ENCODE data around the gene BEND7.
"Not testable (repeated sequence)": the region's sequence is repeated elsewhere in the genome, so short reads cannot be mapped to it uniquely, and the experiment has no call there.

The BEND7 gene

DNA sequence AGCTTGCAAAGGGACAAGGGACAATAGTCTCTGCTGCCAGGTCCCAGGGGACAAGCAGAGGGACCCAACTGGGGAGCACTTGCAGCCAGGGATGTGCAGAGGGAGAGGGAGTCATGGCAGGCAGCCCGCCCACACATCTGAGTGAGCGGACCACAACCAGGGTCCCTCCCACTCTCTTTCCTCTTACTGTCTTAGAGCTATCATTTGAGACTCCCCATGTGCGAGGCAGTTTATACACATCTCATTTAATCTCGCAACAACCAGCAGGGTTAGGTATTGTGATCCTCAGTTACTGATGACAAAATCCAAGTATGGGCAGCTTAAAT, 70.2 kb downstream of the BEND7 start:
- H3K36me3 ChIP-seq (ENCODE audit: control insufficient read depth, insufficient read depth, low read length), result no peaks in the 10 kb centered on the region
- H3K4me3 ChIP-seq (ENCODE audit: low read length), result no peak overlapping the region
- H3K4me1 ChIP-seq (ENCODE audit: control insufficient read depth, insufficient read depth, low read length), result no peaks in the 10 kb centered on the region
- no peak overlapping the region for H3K9ac ChIP-seq (ENCODE audit: low read length)
- no peaks in the 10 kb centered on the region for H3K27me3 ChIP-seq (ENCODE audit: control insufficient read depth, insufficient read depth, low read length)
- no peak overlapping the region for H3K27ac ChIP-seq (ENCODE audit: low read depth, low read length)

DNA sequence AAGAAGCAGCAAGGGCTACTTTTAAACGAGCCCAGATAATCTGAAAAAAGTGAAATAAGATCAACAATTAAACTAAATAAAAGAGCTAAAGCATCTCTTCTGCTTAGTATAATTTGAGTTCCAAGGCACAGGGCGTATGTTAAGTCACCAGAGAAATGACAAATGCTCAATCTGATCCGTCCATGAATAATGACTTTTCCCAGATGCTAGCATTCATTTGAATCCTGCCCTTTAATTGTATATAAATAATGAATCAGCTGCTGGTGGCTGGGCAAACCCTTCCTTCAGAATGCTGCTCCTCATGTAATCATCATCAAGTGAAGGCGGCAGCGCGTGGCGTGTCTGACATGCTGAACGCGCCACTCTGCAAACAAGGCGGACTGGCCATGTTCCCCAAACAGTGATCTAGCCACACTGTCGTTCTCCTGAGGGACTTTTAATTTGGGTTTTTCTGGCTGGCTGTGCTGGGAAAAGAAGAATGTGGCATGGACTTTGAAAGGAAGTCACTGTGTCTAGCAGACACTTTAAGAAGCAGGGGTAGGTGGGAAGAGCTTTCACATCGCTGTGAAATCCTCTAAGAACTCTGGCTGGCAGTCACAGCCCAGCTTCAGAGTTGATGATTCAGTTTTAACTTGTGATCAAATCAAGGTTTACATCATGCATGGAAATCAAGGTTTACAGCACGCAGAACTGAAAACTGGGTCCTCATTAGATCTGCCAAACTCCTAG, 70.7 kb downstream of the BEND7 start:
- H3K27me3 ChIP-seq (ENCODE audit: control insufficient read depth, insufficient read depth, low read length), result no peaks in the 10 kb centered on the region
- no peak overlapping the region for H3K27ac ChIP-seq (ENCODE audit: low read depth, low read length)
- no peaks in the 10 kb centered on the region for H3K36me3 ChIP-seq (ENCODE audit: control insufficient read depth, insufficient read depth, low read length)
- H3K4me1 ChIP-seq (ENCODE audit: control insufficient read depth, insufficient read depth, low read length), result no peaks in the 10 kb centered on the region
- H3K4me3 ChIP-seq (ENCODE audit: low read length), result no peak overlapping the region
- no peak overlapping the region for H3K9ac ChIP-seq (ENCODE audit: low read length)

DNA sequence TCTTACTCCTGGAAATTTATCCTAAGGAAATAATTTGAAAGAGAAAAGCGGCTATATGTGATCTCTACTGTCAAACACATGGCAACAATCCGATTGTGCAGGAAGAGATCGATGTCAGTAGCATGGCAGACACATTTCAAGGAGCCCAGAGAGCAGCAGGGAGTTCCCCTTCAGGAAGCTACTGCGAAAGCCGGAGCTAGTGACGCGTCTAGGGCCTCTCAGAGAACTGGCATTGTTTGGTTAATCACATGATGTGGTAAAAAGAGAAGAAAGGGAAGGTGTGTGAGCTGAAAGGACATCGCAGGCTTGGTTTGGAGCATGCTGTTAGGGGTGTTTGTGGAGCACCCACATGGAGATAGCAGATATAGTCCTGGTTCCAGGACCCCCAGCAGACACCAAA, 74.9 kb downstream of the BEND7 start:
- Histone ChIP-seq H3K9ac (ENCODE audit: low read length) (no peak overlapping the region), H3K4me3 (ENCODE audit: low read length) (no peak overlapping the region), H3K27ac (ENCODE audit: low read depth, low read length) (no peak overlapping the region), H3K36me3 (ENCODE audit: control insufficient read depth, insufficient read depth, low read length) (no peaks in the 10 kb centered on the region), H3K27me3 (ENCODE audit: control insufficient read depth, insufficient read depth, low read length) (no peaks in the 10 kb centered on the region), H3K4me1 (ENCODE audit: control insufficient read depth, insufficient read depth, low read length) (no peaks in the 10 kb centered on the region)

DNA sequence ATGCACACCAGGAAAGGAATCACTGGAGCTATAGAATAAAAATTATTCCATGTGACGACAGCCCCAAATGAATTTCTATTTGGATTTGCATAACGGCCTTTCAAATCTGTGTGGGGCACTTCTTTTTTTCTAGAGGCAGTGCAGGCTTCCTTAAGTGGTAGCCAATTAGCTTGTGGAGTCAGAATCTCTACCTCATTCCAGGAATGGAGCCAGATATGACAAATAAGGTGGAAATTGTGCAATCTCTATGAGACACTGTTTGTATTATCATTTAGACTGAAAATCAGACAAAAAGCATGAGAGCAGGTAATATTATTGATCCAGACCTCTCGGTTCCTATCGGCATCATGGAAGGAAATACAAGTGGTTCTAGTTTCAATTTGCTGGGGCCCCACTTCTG, 78.7 kb downstream of the BEND7 start:
- no peak overlapping the region for H3K4me3 ChIP-seq (ENCODE audit: low read length)
- H3K9ac ChIP-seq (ENCODE audit: low read length), result no peak overlapping the region
- H3K27ac ChIP-seq (ENCODE audit: low read depth, low read length), result no peak overlapping the region
- no peaks in the 10 kb centered on the region for H3K4me1 ChIP-seq (ENCODE audit: control insufficient read depth, insufficient read depth, low read length)
- H3K36me3 ChIP-seq (ENCODE audit: control insufficient read depth, insufficient read depth, low read length), result peaks cover 6% of the 10 kb centered on the region
- no peaks in the 10 kb centered on the region for H3K27me3 ChIP-seq (ENCODE audit: control insufficient read depth, insufficient read depth, low read length)

DNA sequence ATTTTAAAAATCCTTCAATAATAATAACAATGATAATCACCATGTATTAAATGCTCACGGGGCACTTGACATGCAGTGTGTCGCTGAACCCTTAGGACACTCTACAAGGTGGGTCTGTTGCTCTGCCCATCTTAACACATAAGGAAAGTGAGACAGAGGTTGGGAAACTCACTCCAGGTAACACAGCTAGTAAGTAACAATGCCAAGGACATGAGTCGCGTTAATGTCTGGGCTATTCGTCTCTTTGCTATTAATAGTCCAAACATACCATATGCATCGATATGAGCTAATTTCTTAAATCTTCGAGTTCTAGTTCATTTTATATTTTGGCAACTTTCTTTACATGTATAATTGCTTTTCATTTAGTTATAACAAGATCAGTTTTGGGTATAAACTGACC, 79.5 kb downstream of the BEND7 start:
- Histone ChIP-seq H3K9ac (ENCODE audit: low read length) (no peak overlapping the region), H3K4me1 (ENCODE audit: control insufficient read depth, insufficient read depth, low read length) (no peaks in the 10 kb centered on the region), H3K27ac (ENCODE audit: low read depth, low read length) (no peak overlapping the region), H3K27me3 (ENCODE audit: control insufficient read depth, insufficient read depth, low read length) (no peaks in the 10 kb centered on the region), H3K4me3 (ENCODE audit: low read length) (no peak overlapping the region), H3K36me3 (ENCODE audit: control insufficient read depth, insufficient read depth, low read length) (peaks cover 6% of the 10 kb centered on the region)

DNA sequence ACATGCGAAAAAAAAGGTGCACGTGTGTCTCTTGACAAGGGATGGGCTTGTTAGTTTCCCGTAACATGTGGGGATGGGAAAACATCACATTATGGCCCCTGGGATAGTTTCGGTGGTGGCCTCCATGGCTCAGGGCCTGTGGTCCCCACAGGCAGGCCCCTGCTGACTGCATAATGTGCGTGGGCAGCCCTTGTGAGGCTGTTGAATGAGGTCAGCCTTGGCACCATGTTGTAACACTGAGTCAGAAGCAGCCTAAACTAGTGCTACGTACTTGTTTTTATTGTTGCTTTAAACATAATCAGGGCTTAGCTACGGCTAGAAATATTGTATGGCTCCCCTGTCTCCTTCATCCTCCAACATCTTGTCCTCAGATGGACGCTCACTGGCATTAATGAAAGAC, 80.6 kb downstream of the BEND7 start:
- Histone ChIP-seq H3K9ac (ENCODE audit: low read length) (no peak overlapping the region), H3K4me3 (ENCODE audit: low read length) (no peak overlapping the region), H3K36me3 (ENCODE audit: control insufficient read depth, insufficient read depth, low read length) (peaks cover 6% of the 10 kb centered on the region), H3K4me1 (ENCODE audit: control insufficient read depth, insufficient read depth, low read length) (no peaks in the 10 kb centered on the region), H3K27ac (ENCODE audit: low read depth, low read length) (no peak overlapping the region), H3K27me3 (ENCODE audit: control insufficient read depth, insufficient read depth, low read length) (no peaks in the 10 kb centered on the region)

DNA sequence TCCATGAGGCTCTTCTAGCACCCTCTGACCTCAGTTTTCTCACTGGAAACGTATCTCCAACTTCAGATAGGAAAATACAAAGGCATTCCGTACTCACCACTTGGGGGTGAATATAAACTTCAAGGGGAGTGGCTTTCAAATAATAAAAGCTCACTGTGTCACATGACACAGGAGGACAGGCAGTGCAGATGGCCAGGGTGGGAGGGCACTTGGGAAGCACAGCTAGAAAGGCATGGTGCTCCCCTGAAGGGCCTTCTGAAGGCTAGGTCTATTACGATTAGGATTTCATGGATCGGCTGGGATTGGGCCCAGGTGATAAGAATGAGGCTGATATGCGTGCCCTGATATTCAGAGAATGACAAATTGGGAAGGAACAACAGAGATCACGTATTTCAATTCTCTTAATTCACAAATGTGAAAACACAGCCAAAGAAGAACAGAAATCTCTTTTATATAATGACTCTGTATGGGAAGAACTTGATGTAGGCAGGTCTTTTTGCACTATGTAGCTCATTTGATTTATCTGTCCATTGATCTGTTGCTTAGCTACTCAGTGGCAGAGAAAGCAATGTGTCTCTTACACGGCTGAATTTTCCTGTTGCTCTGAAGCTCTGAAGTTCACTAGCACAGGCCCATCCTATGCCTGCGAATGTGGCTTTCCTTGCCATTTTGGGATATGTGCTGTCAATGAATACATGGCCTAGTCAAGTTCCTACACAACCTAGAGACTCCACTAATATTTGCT, 83.0 kb downstream of the BEND7 start:
- Histone ChIP-seq H3K4me1 (ENCODE audit: control insufficient read depth, insufficient read depth, low read length) (no peaks in the 10 kb centered on the region), H3K27me3 (ENCODE audit: control insufficient read depth, insufficient read depth, low read length) (no peaks in the 10 kb centered on the region), H3K36me3 (ENCODE audit: control insufficient read depth, insufficient read depth, low read length) (peaks cover 8% of the 10 kb centered on the region), H3K27ac (ENCODE audit: low read depth, low read length) (no peak overlapping the region), H3K9ac (ENCODE audit: low read length) (no peak overlapping the region), H3K4me3 (ENCODE audit: low read length) (no peak overlapping the region)

DNA sequence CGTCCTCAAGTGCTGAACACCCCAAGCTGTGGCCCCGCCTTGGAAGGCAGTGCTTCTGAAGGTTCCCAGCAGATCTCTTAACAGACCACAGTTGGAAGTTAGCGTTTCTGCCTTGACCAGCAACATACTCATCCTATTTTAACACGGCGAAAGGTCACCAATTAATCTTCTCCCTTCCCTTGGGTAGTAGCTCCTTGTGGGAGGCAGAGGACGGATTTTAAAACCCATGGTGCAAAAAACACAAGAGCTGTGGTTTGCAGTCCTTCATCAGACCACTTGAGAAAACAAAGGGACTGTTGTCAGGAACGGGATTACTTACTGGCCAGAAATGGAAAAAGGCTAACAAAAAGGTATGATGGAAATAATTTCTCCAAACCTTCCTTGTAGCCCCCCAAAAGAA, 87.3 kb downstream of the BEND7 start:
- Histone ChIP-seq H3K27ac (ENCODE audit: low read depth, low read length) (no peak overlapping the region), H3K4me1 (ENCODE audit: control insufficient read depth, insufficient read depth, low read length) (peaks cover 6% of the 10 kb centered on the region), H3K36me3 (ENCODE audit: control insufficient read depth, insufficient read depth, low read length) (peaks cover 6% of the 10 kb centered on the region), H3K27me3 (ENCODE audit: control insufficient read depth, insufficient read depth, low read length) (no peaks in the 10 kb centered on the region), H3K4me3 (ENCODE audit: low read length) (no peak overlapping the region), H3K9ac (ENCODE audit: low read length) (no peak overlapping the region)

DNA sequence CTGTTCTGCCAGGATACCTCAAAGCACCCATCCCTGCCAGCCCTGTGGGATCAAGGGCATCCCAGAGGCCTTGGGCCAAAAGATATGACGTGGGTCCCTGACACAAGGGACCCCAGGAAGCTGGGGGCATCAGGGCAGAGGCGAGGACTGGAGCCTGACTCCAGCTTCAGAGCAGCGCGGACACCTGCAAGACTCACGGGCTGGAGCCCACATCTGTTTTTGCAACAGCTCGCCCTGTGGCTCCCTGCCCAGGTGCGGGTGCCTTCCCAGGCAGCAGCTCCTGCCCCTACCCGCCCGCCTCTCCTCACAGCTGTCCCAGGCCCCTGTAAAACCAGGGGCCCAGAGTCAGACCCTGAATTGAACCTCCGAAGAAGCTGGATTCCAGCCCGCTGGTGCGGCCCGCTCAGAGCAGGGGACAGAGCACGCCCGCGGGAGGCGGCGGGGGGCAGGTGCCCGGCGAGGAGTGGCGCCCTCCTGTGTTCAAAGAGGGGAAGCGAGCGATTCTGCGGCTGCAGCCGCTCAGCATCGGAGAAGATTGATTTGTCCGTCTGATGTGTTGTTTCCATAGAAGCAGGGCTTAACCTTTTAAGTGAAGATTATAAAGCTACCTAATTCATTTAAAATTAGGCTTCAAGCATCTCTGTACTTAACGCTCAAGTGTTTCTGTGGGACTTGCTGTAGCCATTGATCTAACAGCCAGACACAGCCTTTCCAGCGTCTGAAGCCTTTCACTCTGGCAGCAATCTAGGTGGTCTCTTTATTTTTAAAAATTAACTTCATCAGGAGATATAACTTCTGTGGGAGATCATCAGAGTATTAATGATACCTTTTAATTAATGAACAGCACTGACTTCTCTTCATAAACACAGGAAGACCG, 88.4 kb downstream of the BEND7 start:
- no peaks in the 10 kb centered on the region for H3K27me3 ChIP-seq (ENCODE audit: control insufficient read depth, insufficient read depth, low read length)
- no peak overlapping the region for H3K9ac ChIP-seq (ENCODE audit: low read length)
- H3K36me3 ChIP-seq (ENCODE audit: control insufficient read depth, insufficient read depth, low read length), result peaks cover 2% of the 10 kb centered on the region
- peak overlapping the region; percentile 60 for H3K4me3 ChIP-seq (ENCODE audit: low read length)
- no peak overlapping the region for H3K27ac ChIP-seq (ENCODE audit: low read depth, low read length)
- peaks cover 6% of the 10 kb centered on the region for H3K4me1 ChIP-seq (ENCODE audit: control insufficient read depth, insufficient read depth, low read length)

DNA sequence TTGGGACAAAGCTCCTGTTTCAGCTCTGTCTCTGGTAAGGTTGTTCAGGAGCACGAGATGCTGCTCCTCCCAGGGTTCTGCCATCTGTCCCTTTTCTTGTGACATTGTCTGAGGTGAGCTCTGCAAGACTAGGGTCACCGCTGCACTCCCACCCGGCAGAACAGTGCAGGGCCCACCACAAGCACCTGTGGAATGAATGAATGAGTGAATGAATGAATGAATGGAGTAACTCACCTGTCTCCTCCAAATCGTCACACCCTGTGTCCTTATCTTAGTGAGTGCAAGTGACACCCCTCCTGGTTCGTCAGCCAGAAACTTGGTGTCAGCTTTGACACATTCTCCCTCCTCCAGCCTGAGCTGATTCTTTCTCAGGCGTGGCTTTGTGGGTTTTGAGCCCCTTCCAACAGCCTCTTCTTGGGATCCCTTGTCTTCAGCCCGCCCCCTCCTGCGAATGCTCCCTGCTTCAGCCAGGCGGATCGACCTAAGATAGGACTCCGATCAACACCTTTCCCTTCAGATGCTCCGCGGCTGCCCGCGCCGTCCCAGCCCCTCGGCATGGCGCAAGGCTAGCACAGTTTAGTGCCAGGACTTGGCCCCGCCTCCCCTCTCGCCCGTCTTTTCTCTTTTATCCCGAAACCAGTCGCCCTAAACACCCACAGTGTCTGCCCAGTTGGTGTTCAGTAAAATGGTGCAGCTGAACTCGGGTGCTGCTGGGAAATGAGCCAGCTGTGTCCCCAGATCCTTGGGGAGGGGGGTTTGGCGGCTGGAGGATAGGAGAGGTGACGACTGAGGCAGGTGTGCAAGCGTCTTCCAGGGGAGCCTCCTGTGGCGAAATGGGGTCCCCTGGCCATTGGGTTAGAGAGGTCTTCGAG, 89.3 kb downstream of the BEND7 start:
- H3K4me1 ChIP-seq (ENCODE audit: control insufficient read depth, insufficient read depth, low read length), result peaks cover 6% of the 10 kb centered on the region
- H3K27me3 ChIP-seq (ENCODE audit: control insufficient read depth, insufficient read depth, low read length), result no peaks in the 10 kb centered on the region
- H3K9ac ChIP-seq (ENCODE audit: low read length), result no peak overlapping the region
- peak overlapping the region; percentile 60 for H3K4me3 ChIP-seq (ENCODE audit: low read length)
- H3K27ac ChIP-seq (ENCODE audit: low read depth, low read length), result no peak overlapping the region
- peaks cover 2% of the 10 kb centered on the region for H3K36me3 ChIP-seq (ENCODE audit: control insufficient read depth, insufficient read depth, low read length)

DNA sequence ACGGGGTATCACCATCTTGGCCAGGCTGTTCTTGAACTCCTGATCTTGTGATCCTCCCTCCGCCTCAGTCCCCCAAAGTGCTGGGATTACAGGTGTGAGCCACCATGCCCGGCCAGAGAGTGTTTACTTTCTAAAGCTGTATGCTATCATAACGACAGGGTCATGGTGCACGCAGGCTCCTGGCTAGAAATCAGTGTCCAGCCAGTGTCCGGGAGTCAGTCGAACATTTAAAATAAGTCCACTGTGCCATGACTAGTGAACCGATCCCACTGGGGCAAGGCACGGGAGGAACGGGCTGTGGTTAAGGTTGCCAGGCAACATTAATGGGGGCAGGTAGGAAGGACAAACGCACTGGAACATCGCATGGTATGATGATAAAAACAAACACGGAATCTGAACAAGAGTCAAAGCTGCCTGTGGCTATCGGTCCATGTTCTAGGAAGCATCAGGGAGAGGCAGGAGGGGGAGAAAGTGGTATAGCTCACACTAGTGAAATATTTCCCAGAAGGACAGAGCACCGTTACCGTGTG, 91.7 kb downstream of the BEND7 start:
- H3K4me3 ChIP-seq (ENCODE audit: low read length), result no peak overlapping the region
- H3K36me3 ChIP-seq (ENCODE audit: control insufficient read depth, insufficient read depth, low read length), result peaks cover under 1% of the 10 kb centered on the region
- no peak overlapping the region for H3K27ac ChIP-seq (ENCODE audit: low read depth, low read length)
- H3K4me1 ChIP-seq (ENCODE audit: control insufficient read depth, insufficient read depth, low read length), result peaks cover 6% of the 10 kb centered on the region
- H3K9ac ChIP-seq (ENCODE audit: low read length), result no peak overlapping the region
- H3K27me3 ChIP-seq (ENCODE audit: control insufficient read depth, insufficient read depth, low read length), result no peaks in the 10 kb centered on the region

DNA sequence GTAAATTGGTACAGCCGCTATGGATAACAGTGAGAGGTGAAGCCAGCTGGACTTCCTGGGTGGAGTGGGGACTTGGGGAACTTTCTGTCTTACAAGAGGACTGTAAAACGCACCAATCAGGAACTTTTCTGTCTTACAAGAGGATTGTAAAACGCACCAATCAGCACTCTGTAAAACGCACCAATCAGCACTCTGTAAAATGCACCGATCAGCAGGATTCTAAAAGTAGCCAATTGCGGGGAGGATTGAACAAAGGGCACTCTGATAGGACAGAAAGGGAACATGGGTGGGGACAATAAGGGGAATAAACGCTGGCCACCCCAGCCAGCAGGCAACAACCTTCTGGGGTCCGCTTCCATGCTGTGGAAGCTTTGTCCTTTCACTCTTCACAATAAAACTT, 100.9 kb downstream of the BEND7 start:
- not testable (repeated sequence) for H3K27me3 ChIP-seq (ENCODE audit: control insufficient read depth, insufficient read depth, low read length); H3K36me3 ChIP-seq (ENCODE audit: control insufficient read depth, insufficient read depth, low read length); H3K4me1 ChIP-seq (ENCODE audit: control insufficient read depth, insufficient read depth, low read length); H3K9ac ChIP-seq (ENCODE audit: low read length); H3K27ac ChIP-seq (ENCODE audit: low read depth, low read length); H3K4me3 ChIP-seq (ENCODE audit: low read length)

Data from rectal smooth muscle tissue (tissue), 1 donor.